Suprapubic skin (tissue), 4 donors: ENCODE measurements around the gene FAF2. TPM values are rescaled to one million over a fixed set of nuclear protein-coding genes. Genes with fewer than 3 reads are reported as not detected.

ENCODE experiments used
- DNase-seq, 2 donors: peaks; one replicate each; pipeline ENCODE4 v3.0.0-alpha.2; 2019; ENCODE audit warnings: low spot score in 2 of 2
- H3K27ac ChIP-seq: fragments of 200-600 bp; sonication (generic); one replicate; pipeline ENCODE4 v1.5.1; 2019
- H3K27me3 ChIP-seq: fragments of 200-600 bp; sonication (generic); one replicate; pipeline ENCODE4 v1.5.1; 2019
- H3K36me3 ChIP-seq: fragments of 200-600 bp; sonication (generic); one replicate; pipeline ENCODE4 v1.5.1; 2019
- H3K4me1 ChIP-seq: fragments of 200-600 bp; sonication (generic); one replicate; pipeline ENCODE4 v1.5.1; 2019
- H3K4me3 ChIP-seq: fragments of 200-600 bp; sonication (generic); one replicate; pipeline ENCODE4 v1.5.1; 2019; ENCODE audit warnings: mild to moderate bottlenecking
- H3K9me3 ChIP-seq: fragments of 200-600 bp; sonication (generic); one replicate; pipeline ENCODE4 v1.5.1; 2019
- EP300 ChIP-seq: sonication (generic); formaldehyde crosslinking; IDR thresholded peaks from one replicate; pipeline ENCODE4 v1.6.1; 2017; ENCODE audit warnings: antibody characterized with exemption
- POLR2A ChIP-seq, 2 donors: fragments of 450-650 bp; IDR thresholded peaks; one replicate each; pipeline ENCODE4 v1.6.1; 2017; ENCODE audit warnings: antibody characterized with exemption in 2 of 2, mild to moderate bottlenecking in 2 of 2, moderate library complexity in 2 of 2
- POLR2AphosphoS5 ChIP-seq, 3 donors: sonication (generic); formaldehyde crosslinking; IDR thresholded peaks; one replicate each; pipeline ENCODE4 v1.6.1; 2017; ENCODE audit warnings: antibody characterized with exemption in 3 of 3
- WGBS: methylation state at CpG from one replicate; pipeline ENCODE4 v1.1.5; 2018; 5-methylcytosine and 5-hydroxymethylcytosine counted together
- total RNA-seq, 4 donors: library from RNA; depleted of rRNA; stranded (reverse); fragments of >200 nt; gene quantifications; one replicate each; pipeline ENCODE4 v1.1.0, GENCODE V29; 2016
- TF ChIP-seq, protein P1 (sequence below), 2 donors: fragments of 200-600 bp in 1 of 2; fragments of 450-650 bp in 1 of 2; sonication (generic) in 1 of 2; IDR thresholded peaks; one replicate each; pipeline ENCODE4 v1.5.1; 2016 to 2019; ENCODE audit warnings: antibody characterized with exemption in 2 of 2, mild to moderate bottlenecking in 1 of 2, moderate library complexity in 1 of 2

Gene FAF2
- total RNA-seq, 4 donors from 2014 or later, result 28.8 to 41.9 (median 37.1) TPM

- H3K9me3 ChIP-seq, result no peaks in the 10 kb centered on the region
- no peak overlapping the region for H3K27ac ChIP-seq
- DNase-seq, result no peak
- no peaks in the 10 kb centered on the region for H3K27me3 ChIP-seq
- H3K36me3 ChIP-seq, result peaks cover 65% of the 10 kb centered on the region
- no peak overlapping the region for H3K4me3 ChIP-seq
- 87% methylated on average over 2 of the region's 2 CpGs for WGBS
- no peaks in the 10 kb centered on the region for H3K4me1 ChIP-seq
- TF ChIP-seq POLR2AphosphoS5 (IDR thresholded peaks at IDR 0.05), result no peak
- TF ChIP-seq, protein P1, sequence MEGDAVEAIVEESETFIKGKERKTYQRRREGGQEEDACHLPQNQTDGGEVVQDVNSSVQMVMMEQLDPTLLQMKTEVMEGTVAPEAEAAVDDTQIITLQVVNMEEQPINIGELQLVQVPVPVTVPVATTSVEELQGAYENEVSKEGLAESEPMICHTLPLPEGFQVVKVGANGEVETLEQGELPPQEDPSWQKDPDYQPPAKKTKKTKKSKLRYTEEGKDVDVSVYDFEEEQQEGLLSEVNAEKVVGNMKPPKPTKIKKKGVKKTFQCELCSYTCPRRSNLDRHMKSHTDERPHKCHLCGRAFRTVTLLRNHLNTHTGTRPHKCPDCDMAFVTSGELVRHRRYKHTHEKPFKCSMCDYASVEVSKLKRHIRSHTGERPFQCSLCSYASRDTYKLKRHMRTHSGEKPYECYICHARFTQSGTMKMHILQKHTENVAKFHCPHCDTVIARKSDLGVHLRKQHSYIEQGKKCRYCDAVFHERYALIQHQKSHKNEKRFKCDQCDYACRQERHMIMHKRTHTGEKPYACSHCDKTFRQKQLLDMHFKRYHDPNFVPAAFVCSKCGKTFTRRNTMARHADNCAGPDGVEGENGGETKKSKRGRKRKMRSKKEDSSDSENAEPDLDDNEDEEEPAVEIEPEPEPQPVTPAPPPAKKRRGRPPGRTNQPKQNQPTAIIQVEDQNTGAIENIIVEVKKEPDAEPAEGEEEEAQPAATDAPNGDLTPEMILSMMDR (IDR thresholded peaks at IDR 0.05), result no peak
- no peak for TF ChIP-seq EP300
- TF ChIP-seq POLR2A (IDR thresholded peaks at IDR 0.05), result no peak
Measured at GRCh38 chr5:176507911-176508310, 59.7 kb downstream of the FAF2 start.

DNA sequence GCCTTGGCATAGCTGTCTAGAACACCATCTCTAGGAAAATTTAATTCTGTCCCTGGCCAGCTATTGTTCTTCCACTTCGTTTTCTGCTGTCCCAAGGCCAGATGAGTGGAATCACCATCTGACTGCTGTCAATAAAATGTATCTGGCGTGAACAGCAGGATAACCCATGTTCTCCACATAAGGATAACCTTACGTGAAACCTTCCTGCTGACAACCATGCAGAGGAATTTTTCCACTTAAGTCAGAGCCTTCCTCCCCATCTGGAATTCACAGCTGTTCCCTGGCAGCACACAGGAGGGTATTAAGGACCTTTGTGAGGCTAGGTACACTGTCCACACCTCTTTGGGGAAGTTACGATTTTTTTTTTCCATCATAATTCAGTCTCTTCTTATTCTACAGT, 60.4 kb downstream of the FAF2 start:
- H3K4me1 ChIP-seq, result no peaks in the 10 kb centered on the region
- no peak overlapping the region for H3K27ac ChIP-seq
- no peak for DNase-seq
- no peak for TF ChIP-seq POLR2AphosphoS5 (IDR thresholded peaks at IDR 0.05)
- no peak for TF ChIP-seq EP300
- TF ChIP-seq, protein P1 (IDR thresholded peaks at IDR 0.05), result no peak
- TF ChIP-seq POLR2A (IDR thresholded peaks at IDR 0.05), result no peak
- no peaks in the 10 kb centered on the region for H3K9me3 ChIP-seq
- H3K27me3 ChIP-seq, result no peaks in the 10 kb centered on the region
- peaks cover 58% of the 10 kb centered on the region for H3K36me3 ChIP-seq
- WGBS, result 87% methylated on average over 4 of the region's 4 CpGs
- H3K4me3 ChIP-seq, result no peak overlapping the region

DNA sequence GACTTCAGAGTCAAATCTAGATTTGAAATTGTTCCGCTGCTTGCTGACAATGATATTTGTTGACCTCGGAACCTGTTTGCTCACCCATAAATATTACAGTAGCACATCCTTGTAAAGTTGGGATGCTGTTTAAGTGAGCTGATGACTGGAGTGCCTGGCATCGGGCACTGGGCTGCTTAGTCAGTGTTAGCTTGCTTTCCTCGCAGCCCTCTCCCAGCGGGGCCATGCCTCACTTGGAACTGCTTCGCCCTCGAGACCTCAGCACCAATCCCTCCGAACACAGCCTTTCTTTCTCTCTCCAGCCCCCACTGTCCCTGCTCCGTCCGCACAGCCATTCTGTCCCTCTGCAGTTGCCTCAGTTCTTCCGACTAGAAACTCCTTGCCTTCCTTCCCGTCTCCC, 65.6 kb downstream of the FAF2 start:
- no peak for DNase-seq
- TF ChIP-seq, protein P1 (IDR thresholded peaks at IDR 0.05), result no peak
- TF ChIP-seq EP300 (no peak), POLR2AphosphoS5 (IDR thresholded peaks at IDR 0.05) (no peak), POLR2A (IDR thresholded peaks at IDR 0.05) (no peak)
- Histone ChIP-seq H3K4me3 (no peak overlapping the region), H3K9me3 (no peaks in the 10 kb centered on the region), H3K27ac (no peak overlapping the region), H3K4me1 (no peaks in the 10 kb centered on the region), H3K27me3 (no peaks in the 10 kb centered on the region), H3K36me3 (peaks cover 14% of the 10 kb centered on the region)
- 84% methylated on average over 12 of the region's 12 CpGs for WGBS

GRCh38 chr5:176514244-176514950, 66.2 kb downstream of the FAF2 start:
- Histone ChIP-seq H3K36me3 (peaks cover 8% of the 10 kb centered on the region), H3K27me3 (no peaks in the 10 kb centered on the region), H3K27ac (no peak overlapping the region), H3K9me3 (no peaks in the 10 kb centered on the region), H3K4me3 (no peak overlapping the region), H3K4me1 (no peaks in the 10 kb centered on the region)
- 82% methylated on average over 11 of the region's 11 CpGs for WGBS
- DNase-seq, result no peak
- TF ChIP-seq POLR2AphosphoS5 (IDR thresholded peaks at IDR 0.05) (no peak), EP300 (no peak), POLR2A (IDR thresholded peaks at IDR 0.05) (no peak)
- TF ChIP-seq, protein P1 (IDR thresholded peaks at IDR 0.05), result no peak

DNA sequence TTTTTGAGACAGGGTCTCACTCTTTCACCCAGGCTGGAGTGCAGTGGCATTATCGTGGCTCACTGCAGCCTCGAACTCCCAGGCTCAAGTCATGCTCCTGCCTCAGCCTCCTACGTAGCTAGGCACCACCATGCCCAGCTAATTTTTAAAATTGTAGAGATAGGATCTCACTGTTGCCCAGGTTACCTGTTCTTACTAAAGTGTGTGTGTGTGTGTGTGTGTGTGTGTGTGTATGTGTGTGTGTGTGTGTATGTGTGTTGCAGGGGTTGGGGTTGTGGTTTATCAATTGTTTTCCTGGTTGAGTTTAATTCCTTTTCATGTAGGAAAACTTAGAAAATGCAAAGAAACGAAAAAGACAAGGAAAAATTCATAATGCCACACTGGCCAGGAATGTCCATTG, 67.2 kb downstream of the FAF2 start:
- no peaks in the 10 kb centered on the region for H3K36me3 ChIP-seq
- DNase-seq, result no peak
- 83% methylated on average over 4 of the region's 4 CpGs for WGBS
- H3K4me1 ChIP-seq, result no peaks in the 10 kb centered on the region
- H3K4me3 ChIP-seq, result no peak overlapping the region
- H3K27me3 ChIP-seq, result no peaks in the 10 kb centered on the region
- no peaks in the 10 kb centered on the region for H3K9me3 ChIP-seq
- H3K27ac ChIP-seq, result no peak overlapping the region
- no peak for TF ChIP-seq POLR2A (IDR thresholded peaks at IDR 0.05)
- TF ChIP-seq EP300, result no peak
- TF ChIP-seq POLR2AphosphoS5 (IDR thresholded peaks at IDR 0.05), result no peak
- TF ChIP-seq, protein P1 (IDR thresholded peaks at IDR 0.05), result no peak
